Measurements from ENCODE around the gene RAPH1.

DNA sequence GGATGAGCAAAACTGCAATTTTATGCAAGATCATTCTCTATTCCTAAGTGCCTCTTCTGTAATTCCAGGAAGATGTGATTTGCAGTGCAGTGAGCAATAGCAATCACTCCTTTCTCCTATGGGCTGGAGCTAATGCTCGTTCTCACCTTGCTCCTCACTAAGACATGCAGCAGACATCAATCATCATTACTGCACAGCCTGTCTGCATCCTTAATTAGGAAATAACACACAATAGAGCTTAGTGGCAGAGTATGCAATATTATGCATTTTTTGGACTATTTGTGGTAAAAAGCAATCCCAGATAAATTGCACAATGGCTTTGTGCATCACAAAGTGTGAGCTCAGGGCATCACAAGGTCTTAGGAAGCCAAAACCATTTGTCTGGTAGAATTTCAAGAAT, 32.6 kb upstream of the RAPH1 start:
- no peak for TF ChIP-seq POLR2A (IDR thresholded peaks at IDR 0.05)
- TF ChIP-seq, protein P1, sequence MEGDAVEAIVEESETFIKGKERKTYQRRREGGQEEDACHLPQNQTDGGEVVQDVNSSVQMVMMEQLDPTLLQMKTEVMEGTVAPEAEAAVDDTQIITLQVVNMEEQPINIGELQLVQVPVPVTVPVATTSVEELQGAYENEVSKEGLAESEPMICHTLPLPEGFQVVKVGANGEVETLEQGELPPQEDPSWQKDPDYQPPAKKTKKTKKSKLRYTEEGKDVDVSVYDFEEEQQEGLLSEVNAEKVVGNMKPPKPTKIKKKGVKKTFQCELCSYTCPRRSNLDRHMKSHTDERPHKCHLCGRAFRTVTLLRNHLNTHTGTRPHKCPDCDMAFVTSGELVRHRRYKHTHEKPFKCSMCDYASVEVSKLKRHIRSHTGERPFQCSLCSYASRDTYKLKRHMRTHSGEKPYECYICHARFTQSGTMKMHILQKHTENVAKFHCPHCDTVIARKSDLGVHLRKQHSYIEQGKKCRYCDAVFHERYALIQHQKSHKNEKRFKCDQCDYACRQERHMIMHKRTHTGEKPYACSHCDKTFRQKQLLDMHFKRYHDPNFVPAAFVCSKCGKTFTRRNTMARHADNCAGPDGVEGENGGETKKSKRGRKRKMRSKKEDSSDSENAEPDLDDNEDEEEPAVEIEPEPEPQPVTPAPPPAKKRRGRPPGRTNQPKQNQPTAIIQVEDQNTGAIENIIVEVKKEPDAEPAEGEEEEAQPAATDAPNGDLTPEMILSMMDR (IDR thresholded peaks at IDR 0.05): no peak
